ENCODE measurements around the gene SPRR4.

DNA sequence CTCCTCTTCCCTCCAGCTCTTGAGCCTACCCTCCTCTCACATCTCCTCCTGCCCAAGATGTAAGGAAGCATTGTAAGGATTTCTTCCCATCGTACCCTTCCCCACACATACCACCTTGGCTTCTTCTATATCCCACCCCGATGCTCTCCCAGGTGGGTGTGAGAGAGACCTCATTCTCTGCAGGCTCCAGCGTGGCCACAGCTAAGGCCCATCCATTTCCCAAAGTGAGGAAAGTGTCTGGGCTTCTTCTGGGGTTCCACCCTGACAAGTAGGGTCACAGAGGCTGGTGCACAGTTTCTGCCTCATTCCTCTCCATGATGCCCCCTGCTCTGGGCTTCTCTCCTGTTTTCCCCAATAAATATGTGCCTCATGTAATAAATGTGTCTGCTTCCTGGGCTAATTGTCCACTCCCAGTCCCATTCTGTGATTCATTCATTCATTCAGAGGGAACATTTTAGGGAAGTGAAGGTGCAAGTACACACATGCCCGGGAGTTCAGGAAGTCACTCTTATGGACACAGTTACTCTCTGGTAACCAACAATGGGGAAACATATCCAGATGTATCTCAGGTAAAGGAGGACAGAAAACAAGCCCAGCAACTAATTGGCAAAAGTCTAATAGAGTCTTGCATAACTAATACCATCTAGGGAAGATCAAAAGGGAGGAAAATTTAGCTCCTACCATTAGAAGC lies 1.9 kb downstream of the SPRR4 start:
- TF ChIP-seq, protein P1, sequence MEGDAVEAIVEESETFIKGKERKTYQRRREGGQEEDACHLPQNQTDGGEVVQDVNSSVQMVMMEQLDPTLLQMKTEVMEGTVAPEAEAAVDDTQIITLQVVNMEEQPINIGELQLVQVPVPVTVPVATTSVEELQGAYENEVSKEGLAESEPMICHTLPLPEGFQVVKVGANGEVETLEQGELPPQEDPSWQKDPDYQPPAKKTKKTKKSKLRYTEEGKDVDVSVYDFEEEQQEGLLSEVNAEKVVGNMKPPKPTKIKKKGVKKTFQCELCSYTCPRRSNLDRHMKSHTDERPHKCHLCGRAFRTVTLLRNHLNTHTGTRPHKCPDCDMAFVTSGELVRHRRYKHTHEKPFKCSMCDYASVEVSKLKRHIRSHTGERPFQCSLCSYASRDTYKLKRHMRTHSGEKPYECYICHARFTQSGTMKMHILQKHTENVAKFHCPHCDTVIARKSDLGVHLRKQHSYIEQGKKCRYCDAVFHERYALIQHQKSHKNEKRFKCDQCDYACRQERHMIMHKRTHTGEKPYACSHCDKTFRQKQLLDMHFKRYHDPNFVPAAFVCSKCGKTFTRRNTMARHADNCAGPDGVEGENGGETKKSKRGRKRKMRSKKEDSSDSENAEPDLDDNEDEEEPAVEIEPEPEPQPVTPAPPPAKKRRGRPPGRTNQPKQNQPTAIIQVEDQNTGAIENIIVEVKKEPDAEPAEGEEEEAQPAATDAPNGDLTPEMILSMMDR (IDR thresholded peaks at IDR 0.05) = no peak
- TF ChIP-seq, protein P2, sequence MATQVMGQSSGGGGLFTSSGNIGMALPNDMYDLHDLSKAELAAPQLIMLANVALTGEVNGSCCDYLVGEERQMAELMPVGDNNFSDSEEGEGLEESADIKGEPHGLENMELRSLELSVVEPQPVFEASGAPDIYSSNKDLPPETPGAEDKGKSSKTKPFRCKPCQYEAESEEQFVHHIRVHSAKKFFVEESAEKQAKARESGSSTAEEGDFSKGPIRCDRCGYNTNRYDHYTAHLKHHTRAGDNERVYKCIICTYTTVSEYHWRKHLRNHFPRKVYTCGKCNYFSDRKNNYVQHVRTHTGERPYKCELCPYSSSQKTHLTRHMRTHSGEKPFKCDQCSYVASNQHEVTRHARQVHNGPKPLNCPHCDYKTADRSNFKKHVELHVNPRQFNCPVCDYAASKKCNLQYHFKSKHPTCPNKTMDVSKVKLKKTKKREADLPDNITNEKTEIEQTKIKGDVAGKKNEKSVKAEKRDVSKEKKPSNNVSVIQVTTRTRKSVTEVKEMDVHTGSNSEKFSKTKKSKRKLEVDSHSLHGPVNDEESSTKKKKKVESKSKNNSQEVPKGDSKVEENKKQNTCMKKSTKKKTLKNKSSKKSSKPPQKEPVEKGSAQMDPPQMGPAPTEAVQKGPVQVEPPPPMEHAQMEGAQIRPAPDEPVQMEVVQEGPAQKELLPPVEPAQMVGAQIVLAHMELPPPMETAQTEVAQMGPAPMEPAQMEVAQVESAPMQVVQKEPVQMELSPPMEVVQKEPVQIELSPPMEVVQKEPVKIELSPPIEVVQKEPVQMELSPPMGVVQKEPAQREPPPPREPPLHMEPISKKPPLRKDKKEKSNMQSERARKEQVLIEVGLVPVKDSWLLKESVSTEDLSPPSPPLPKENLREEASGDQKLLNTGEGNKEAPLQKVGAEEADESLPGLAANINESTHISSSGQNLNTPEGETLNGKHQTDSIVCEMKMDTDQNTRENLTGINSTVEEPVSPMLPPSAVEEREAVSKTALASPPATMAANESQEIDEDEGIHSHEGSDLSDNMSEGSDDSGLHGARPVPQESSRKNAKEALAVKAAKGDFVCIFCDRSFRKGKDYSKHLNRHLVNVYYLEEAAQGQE (IDR thresholded peaks at IDR 0.05; ENCODE audit: insufficient read depth in 1 of 2, low read depth in 2 of 2, low read length in 1 of 2) = no peak
- TF ChIP-seq TCF7L2 (IDR thresholded peaks at IDR 0.05; ENCODE audit: low read depth, low read length) (no peak), POLR2AphosphoS5 (IDR thresholded peaks at IDR 0.05; ENCODE audit: low read depth, low read length) (no peak), SIN3A (IDR thresholded peaks at IDR 0.05; ENCODE audit: borderline replicate concordance, insufficient read depth, low read depth, low read length) (no peak)
